ENCODE measurements around the gene GRAMD1A.

- TF ChIP-seq CTCF (IDR thresholded peaks at IDR 0.05) (no peak), POLR2A (IDR thresholded peaks at IDR 0.05) (no peak), POLR2AphosphoS5 (IDR thresholded peaks at IDR 0.05) (peak in 1 of 3 donors; percentile 17)
Measured at GRCh38 chr19:35045667-35046300, 45.7 kb downstream of the GRAMD1A start.

Data from breast epithelium (tissue), 3 donors.